ENCODE measurements around the gene RNF44.

GRCh38 chr5:176562189-176562588, 25.0 kb upstream of the RNF44 start:
- no peak for TF ChIP-seq POLR2A (IDR thresholded peaks at IDR 0.05; ENCODE audit: low read depth, low read length)
- TF ChIP-seq POLR2AphosphoS5 (IDR thresholded peaks at IDR 0.05; ENCODE audit: low read depth, low read length), result no peak
- no peak for TF ChIP-seq TAF1 (IDR thresholded peaks at IDR 0.05; ENCODE audit: low read depth, low read length)

Measured in GM12891 (cell line).